Left lobe of liver (tissue), 2 donors: Measurements from ENCODE around the gene ENPP5. TPM values are rescaled to one million over a fixed set of nuclear protein-coding genes. Genes with fewer than 3 reads are reported as not detected.
A peak's percentile ranks its signal among the peaks of the same experiment; 100 is the strongest.

ENCODE experiments used
- ATAC-seq: fragments of 200-7000 bp; cut with Tn5 transposase; one replicate; pipeline ENCODE4 v1.9.1; 2020; ENCODE audit warnings: mild to moderate bottlenecking, moderate library complexity
- DNase-seq: peaks from one replicate; pipeline ENCODE4 v3.0.0-alpha.2; 2020; ENCODE audit warnings: low spot score
- total RNA-seq: library from RNA; stranded (reverse); gene quantifications from one replicate; pipeline ENCODE4 v1.2.1, GENCODE V29; 2021
- donor health status: DM: no; HTN: no; CAD: no; lungs with moderate emphysema.
- donor health status: DM: no; HTN: yes; CAD: no.

Gene ENPP5, protein sequence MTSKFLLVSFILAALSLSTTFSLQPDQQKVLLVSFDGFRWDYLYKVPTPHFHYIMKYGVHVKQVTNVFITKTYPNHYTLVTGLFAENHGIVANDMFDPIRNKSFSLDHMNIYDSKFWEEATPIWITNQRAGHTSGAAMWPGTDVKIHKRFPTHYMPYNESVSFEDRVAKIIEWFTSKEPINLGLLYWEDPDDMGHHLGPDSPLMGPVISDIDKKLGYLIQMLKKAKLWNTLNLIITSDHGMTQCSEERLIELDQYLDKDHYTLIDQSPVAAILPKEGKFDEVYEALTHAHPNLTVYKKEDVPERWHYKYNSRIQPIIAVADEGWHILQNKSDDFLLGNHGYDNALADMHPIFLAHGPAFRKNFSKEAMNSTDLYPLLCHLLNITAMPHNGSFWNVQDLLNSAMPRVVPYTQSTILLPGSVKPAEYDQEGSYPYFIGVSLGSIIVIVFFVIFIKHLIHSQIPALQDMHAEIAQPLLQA
- total RNA-seq = 0.33 TPM

GRCh38 chr6:46170357-46171289, at the start of gene ENPP5:
Gene ENPP5 (minus strand): TSS chr6:46170980. CDS start chr6:46168262, 2,718 bp downstream.
- ATAC-seq = peak; percentile 80
- DNase-seq = peak; percentile 51

DNA sequence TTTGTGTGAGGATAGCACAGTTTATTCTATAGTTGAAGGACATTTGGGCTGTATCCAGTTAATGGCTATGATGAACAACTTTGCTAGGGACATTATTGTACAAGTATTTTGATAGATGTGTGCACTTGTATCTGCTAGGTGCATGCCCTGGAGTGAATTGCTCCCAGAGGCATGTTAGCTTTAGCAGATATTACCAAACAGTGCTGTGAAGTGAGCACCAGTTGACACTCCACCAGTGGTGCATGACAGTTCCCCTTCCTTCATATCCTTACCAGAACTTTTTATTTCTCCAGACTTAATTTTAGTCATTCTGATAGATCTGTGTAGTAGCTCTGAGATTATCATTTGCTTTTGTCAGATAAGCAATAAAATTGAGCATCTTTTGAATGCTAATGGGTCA, 48.9 kb upstream of the ENPP5 start:
- DNase-seq = no peak
- ATAC-seq = no peak

- no peak for ATAC-seq
- DNase-seq = no peak
Measured at GRCh38 chr6:46218457-46218856, 47.7 kb upstream of the ENPP5 start.

DNA sequence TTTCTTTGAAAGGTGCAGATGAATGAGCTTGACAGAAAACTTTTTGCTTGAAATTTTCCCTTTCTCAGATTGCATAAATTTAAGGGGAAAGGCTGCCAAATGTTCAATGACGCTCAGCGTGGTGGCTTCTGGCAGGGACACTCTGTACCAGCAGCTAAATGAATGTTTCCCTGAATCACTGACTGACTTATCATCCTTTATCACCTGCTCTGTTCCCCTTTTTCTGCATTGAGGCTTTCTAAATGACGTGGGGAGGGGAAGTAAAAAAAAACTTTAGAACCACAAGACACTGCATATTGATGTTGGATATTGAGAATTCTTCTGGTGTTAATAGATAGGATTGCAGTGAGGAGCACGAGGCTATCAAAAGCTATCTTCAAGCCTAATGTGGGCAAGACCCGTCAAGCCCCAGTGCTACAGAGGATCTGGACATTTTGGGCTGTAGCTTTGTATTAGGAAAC, 46.9 kb upstream of the ENPP5 start:
- DNase-seq (peak; percentile 54), ATAC-seq (peak; percentile 81)

DNA sequence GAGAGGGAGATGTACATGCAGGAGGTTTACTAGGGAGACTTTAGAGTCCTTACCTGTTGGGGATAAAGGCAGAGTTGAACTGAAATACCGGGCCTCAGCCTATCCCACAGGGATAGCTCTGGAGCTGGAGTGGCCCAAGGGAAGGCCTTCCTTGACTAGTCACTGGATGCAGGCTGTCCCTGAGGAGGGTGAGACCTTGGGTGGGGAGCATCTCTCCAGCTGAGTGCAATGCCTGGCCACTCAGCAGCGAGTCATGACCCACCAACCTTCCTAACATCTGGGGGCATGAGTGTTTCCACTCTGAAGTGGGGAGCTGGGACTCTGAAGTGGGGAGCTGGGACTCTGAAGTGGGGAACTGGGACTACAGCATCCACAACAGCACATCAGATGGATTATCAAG, 46.1 kb upstream of the ENPP5 start:
- ATAC-seq (no peak), DNase-seq (no peak)

DNA sequence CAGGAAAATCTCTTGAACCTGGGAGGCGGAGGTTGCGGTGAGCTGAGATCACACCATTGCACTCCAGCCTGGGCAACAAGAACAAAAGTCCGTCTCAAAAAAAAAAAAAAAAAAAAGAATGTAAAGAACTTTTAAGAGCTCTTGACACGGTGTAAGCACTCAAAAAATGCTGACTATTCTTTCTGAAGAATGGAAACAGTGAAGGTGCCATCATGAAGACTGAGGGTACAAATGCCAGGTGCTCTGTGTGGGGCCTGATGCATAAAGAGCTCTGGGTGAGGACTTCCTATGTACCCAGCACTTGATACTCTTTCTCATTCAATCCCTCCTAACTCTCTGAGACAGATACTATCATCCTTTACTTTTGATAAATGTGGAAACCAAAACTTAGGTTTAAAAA, 45.0 kb upstream of the ENPP5 start:
- DNase-seq = no peak
- ATAC-seq = no peak

- DNase-seq (no peak), ATAC-seq (no peak)
Measured at GRCh38 chr6:46215213-46215612, 44.4 kb upstream of the ENPP5 start.

DNA sequence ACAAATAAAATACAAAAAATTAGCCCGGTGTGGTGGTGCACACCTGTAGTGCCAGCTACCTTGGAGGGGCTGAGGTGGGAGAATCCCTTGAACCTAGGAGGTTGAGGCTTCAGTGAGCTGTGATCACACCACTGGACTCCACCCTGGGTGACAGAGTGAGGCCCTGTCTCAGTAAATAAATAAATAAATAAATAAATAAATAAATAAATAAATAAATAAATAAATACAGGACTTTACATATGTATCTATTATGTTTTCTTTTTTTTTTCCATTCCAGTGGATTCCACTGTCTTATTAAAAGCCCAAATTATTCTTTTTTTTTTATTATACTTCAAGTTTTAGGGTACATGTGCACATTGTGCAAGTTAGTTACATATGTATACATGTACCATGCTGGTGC, 41.1 kb upstream of the ENPP5 start:
- ATAC-seq (no peak), DNase-seq (no peak)

- no peak for ATAC-seq
- no peak for DNase-seq
Measured at GRCh38 chr6:46210294-46210693, 39.5 kb upstream of the ENPP5 start.

DNA sequence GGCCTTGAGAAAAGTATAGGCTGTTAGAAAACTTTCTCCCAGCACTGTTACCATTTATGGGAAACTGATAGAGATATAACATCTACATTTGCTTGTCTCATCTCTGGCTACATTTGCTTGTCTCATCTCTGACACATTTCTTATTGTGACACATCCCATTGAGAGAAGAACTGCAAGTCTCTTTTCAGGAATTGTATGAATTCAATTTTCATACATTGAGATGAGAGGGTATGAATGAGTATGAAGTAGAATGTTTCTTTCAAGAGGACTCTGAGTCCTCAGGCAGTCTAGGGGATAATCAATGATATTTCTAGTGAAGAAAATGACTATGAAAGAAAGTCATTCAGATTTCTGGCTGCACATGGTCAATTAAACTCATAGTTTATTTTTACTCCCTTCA, 37.5 kb upstream of the ENPP5 start:
- no peak for DNase-seq
- ATAC-seq = no peak

- no peak for DNase-seq
- ATAC-seq = no peak
Measured at GRCh38 chr6:46207174-46207573, 36.4 kb upstream of the ENPP5 start.

DNA sequence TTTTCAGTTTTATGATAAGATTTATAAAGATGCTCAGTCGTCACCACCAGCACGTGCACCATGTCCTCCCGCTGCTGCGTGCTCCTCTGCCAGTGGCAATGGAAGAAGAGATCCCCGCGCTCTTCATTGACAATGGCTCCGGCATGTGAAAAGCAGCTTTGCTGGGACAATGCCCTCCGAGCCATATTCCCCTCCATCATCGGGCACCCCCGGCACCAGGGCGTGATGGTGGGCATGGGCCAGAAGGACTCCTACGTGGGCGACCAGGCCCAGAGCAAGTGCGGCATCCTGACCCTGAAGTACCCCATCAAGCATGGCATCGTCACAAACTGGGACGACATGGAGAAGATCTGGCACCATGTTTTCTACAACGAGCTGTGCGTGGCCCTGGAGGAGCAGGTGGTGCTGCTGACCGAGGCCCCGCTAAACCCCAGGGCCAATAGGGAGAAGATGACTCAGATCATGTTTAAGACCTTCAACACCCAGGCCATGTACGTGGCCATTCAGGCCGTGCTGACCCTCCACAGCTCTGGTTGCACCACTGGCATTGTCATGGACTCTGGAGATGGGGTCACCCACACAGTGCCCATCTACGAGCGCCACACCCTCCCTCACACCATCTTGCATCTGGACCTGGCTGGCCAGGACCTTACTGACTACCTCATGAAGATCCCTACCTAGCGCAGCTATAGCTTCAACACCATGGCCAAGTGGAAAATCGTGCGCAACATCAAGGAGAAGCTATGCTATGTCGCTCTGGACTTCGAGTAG, 34.3 kb upstream of the ENPP5 start:
- no peak for ATAC-seq
- no peak for DNase-seq

GRCh38 chr6:46203391-46204177, 32.8 kb upstream of the ENPP5 start:
- DNase-seq (no peak), ATAC-seq (no peak)

DNA sequence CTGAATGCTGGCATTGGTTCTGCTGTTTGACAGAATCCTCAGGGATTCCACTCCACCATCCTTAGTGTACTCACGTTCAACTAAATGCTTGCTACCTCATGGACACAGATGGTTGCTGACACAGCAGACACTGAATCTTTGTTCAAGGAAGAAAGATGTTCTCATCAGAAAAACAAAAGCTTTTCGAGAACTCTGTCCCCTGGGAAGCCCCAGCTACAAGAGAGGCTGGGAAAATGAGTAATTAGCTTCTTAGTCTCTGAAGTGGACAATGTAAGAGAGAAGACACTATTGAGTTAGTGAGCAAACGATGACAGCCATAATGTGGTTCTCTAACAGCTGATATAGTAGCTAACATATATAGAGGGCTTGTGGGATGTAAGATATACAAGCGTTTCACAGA, 30.9 kb upstream of the ENPP5 start:
- ATAC-seq (no peak), DNase-seq (no peak)

GRCh38 chr6:46199387-46199786, 28.6 kb upstream of the ENPP5 start:
- DNase-seq (no peak), ATAC-seq (no peak)

DNA sequence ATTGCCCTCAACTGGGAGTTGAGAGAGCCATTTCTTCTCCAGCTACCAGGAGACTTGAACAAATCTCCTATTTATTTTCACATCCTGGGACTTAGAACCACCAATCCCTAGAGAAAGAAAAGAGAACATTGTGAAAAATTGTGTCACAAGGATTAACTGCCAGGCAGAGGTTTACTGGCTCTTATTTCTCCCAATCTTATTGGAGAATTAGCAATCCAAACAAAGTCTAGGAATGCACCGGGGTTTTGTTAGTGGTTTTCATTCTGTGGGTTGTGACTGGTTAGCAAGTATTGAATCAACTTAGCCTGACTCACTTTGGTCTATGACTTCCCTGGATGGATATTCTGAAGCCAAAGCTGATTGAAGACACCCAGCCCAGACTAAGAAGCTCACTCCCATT, 21.2 kb upstream of the ENPP5 start:
- no peak for DNase-seq
- ATAC-seq = no peak

- ATAC-seq = no peak
Measured at GRCh38 chr6:46190889-46191288, 20.1 kb upstream of the ENPP5 start.

DNA sequence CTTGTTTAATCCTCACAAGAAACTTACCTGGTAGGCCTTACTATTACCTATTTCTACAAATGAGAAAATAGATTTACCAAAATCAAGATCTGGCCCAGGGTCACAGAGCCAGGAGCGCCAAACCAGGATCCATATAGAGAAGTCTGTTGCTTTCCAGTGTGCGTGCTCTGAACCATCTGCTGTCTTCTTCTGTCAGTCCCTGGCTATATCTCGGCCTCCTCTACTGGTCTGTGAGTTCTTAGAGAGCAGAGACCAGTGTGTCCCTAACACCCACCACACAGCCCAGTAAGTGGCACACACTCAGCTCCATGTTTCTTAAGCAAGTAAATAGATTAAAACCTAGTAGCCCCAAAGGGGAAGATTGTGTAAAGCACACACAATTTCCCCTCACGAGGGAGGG, 18.9 kb upstream of the ENPP5 start:
- ATAC-seq = no peak

More at GRCh38 chr6:46190889-46191288, 20.1 kb upstream of the ENPP5 start:
- no peak for DNase-seq

GRCh38 chr6:46186583-46186982, 15.8 kb upstream of the ENPP5 start:
- ATAC-seq (no peak), DNase-seq (no peak)

More for the DNA sequence above, 18.9 kb upstream of the ENPP5 start:
- DNase-seq = no peak

DNA sequence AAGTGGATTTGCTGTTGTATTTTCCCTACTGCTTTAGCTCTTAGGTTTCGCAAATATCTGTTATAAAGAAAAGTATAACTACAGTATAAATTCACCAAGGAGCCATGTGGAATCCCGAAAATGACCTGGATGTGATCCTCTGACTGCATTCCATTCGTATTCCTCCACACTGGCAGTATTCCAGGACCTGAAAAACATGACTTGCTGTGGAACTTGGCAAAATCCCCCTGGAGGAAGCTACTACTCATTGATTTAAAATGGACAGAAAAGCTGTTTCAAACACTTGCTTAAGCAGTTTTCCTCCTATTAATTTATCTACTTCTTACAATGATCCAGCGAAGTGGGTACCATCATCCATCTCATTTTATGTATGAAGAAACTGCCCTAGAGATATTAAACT, 13.3 kb upstream of the ENPP5 start:
- ATAC-seq = no peak
- DNase-seq = no peak
